NCI-H1417 (cell line): ENCODE results near the gene TM7SF2.

Experiments used
- DNase-seq, 3 experiments: peaks; one replicate each; lab custom pipeline; 2025; lab: John Stamatoyannopoulos, UW

The TM7SF2 gene

GRCh38 chr11:65156256-65156655 is 44.6 kb downstream of the TM7SF2 start:
- DNase-seq = no peak

GRCh38 chr11:65156926-65157325 is 45.3 kb downstream of the TM7SF2 start:
- no peak for DNase-seq

GRCh38 chr11:65157336-65157735 is 45.7 kb downstream of the TM7SF2 start:
- DNase-seq = no peak

- no peak for DNase-seq
Measured at GRCh38 chr11:65159012-65159411, 47.3 kb downstream of the TM7SF2 start.

- no peak for DNase-seq
Measured at GRCh38 chr11:65160643-65161042, 49.0 kb downstream of the TM7SF2 start.

- no peak for DNase-seq
Measured at GRCh38 chr11:65163684-65164083, 52.0 kb downstream of the TM7SF2 start.
